HK-2 (cell line): ENCODE data around the gene PTPRG.

Experiments used
- DNase-seq: peaks from one replicate; pipeline ENCODE4 v3.0.0-alpha.2; 2018; ENCODE audit not compliant: unreplicated experiment

Gene PTPRG

GRCh38 chr3:61960976-61961375 is 399.6 kb downstream of the PTPRG start:
- DNase-seq: no peak

DNA sequence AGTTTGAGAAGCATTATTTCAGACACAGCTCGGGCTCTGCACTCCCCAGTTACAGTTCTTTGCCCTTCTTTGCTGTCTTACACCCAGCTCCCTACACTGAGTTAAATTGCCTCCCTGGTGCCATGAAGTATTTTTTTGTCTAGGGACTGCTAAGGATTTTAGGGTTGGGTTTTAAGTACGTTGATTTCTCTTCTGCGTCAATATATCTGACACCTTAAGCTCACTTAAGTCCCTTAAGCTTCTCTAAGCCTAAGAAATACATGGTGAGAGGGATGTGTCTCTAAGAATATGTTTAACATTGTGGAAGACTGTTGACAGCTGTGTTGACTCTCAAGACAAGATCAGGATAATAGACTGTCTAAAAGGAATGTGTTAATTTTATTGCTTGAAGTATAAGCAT is 400.5 kb downstream of the PTPRG start:
- DNase-seq: no peak

- DNase-seq: peak; percentile 21
These were observed 403.2 kb downstream of the PTPRG start for GRCh38 chr3:61964566-61964965.

DNA sequence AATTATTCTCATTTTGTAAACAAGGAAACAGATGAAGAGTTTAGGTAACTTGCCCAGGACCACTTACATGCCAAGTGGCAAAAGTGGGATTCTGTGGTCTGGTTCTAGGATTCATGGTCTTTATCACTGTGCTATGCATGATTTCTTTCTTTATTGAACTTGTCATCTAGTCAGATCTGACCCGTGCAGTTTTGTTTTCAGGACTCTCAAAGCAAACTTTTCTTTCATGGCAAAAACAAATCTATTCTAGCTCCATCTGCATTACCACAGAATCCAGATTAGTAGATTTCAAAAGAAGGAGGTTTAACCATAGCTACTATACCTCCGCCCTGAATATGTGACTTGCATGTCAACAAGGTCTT is 404.4 kb downstream of the PTPRG start:
- no peak for DNase-seq

DNA sequence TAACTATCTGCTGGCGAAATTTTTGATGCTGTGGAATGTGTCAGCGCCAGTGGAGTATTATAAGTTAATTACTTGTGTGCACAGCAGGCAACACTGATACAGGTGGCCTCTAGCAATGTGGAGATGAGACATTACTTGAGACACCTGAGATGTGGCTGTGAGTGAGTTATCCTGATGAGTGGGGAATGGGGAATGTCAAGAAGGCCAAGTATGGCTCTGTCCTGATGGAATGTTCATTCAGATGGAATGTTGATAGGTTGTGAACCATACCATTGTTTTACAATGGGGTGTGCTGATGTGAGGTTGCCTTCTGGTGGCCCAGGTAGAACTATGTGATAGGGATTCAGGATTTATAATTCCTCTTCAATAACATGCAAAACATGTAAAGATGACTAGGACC is 404.8 kb downstream of the PTPRG start:
- peak; percentile 40 for DNase-seq

- DNase-seq: no peak
These were observed 405.6 kb downstream of the PTPRG start for GRCh38 chr3:61967019-61967418.

- no peak for DNase-seq
These were observed 406.6 kb downstream of the PTPRG start for GRCh38 chr3:61967937-61968336.

- no peak for DNase-seq
These were observed 413.3 kb downstream of the PTPRG start for GRCh38 chr3:61974662-61975061.

- DNase-seq: no peak
These were observed 413.8 kb downstream of the PTPRG start for GRCh38 chr3:61975199-61975598.

DNA sequence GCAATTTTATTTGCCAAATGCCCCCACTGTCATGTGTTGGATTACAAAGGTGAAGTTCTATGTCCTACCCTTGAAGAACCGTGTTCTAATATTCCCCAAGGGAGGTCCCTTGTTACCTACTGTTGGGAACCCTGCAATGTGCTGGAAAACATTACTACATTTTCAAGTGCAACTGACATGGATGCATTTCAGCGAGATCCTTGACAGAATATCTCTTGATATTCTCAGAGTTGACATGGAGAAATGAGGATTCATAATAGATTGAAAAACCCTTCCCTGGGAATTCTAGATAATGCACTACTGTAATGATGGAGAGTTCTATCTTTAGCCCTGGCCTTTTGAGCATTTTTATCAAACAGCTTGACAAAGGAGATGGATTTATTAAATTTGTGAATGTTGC is 414.6 kb downstream of the PTPRG start:
- DNase-seq: no peak

DNA sequence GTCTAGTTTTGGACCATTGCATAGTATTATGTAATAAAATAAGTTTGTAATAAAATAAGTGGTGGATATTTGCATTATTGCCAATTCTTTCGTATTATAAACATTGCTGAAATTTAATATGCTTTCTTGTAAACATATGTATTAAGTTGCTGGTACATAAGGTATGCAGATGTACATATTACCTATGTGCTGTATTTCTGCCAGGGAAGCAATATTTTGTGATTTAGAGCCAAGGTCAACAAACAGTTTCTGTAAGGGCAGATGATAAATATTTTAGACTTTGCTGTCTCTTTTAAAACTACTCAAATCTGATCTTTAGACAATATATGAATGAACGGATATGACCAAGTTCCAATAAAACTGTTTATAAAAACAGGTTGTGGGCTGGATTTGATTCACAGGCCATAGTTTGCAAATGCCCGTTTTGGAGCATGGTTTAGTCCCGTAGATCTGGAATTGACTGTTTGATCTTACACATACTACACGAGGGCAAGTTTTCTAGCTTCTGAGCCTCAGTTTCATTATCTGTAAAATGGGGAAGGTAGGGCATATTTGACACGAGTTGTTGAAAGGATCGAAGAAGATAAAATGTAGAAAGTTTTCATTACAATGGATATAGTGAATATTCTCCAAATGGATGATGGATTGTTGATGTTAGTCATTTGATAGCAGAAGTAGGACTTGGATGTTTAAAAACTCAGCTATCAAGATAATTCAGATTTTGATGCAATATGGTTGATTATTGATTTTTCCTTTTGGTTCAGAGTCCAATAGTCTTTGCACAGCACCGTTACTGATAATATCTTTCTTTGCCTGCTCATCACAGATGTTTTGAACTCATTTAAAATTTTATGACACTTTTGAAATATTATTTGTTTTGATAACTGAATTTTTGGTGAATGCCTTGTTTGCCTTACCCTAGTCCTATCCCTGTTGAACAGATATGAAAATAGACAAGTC is 417.4 kb downstream of the PTPRG start:
- DNase-seq: no peak

DNA sequence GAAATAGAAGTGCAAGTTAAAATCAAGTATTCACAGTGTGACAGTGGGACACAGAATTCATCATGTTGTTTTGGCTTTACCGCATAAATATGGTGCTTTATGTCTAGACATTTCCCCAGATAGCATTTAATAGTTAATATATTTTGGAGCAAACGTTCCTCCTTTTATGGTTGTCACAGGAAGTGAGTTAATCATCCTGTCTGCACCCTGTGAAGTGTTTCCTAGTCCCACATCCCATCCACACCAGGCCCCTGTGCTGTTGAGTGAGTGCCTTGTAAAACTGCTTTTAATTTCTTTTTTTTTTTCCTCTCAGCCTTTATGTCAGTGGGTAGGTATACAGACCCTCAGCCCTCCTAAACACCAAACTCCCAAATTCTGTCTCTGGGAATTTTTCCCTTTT is 418.3 kb downstream of the PTPRG start:
- DNase-seq: peak; percentile 34

DNA sequence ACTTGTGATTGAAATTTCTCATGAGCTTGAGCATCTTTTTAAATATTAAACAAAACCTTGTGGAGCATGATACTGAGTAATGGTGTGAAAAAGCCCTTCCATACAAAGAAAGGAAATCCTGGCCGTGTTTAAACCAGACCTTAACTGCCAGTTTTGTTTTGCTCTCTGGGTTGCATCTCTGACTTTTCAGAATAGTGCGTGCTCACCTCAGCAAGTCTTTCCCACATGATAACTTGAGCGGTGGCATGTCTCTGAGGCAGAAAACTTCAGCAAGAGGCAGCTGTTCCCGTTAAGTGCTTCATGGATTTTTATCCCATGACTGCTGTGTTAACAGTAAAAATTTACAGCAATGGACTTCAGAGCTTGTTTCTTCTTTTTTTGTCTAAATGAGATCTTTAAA is 418.7 kb downstream of the PTPRG start:
- DNase-seq: peak; percentile 18

GRCh38 chr3:61981060-61981459 is 419.7 kb downstream of the PTPRG start:
- DNase-seq: peak; percentile 20

- DNase-seq: no peak
These were observed 422.1 kb downstream of the PTPRG start for GRCh38 chr3:61983479-61983878.

DNA sequence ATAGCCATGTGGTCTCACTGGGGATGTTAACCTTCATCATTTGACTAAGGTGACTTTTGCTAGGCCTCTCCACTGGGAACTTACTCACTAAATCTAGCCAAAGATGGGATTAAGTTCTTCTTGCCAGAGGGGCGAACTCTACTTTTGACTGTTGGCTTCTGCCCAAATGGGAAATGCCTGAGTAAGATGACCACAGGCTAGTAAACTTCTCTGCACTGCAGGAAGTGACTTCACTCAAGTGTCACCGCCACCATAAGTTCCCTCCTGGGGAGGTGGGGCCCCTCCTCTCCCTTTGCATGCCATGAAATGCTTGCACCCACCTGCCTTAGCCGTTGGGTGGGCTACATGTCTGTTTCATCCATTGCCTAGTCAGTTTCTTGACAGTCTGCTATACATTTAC is 423.6 kb downstream of the PTPRG start:
- DNase-seq: peak; percentile 51

DNA sequence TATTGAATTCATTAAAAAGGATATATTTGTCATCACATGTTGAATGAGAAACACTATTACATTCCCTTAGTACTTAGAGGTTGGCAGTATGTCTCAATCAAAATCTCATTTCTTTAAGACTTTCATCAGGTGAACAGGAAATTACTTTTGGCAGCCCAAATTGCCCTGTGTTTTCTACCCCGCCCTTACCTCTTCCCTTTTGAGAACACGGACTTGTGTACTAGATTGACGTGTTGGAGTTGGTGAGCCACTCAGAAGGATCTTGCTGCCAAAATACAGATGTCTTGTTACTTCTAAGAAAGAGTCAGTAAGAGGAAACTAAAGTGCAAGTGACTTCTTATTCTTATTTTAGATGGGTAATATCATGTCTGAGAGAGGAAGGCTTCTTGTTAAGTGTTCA is 425.1 kb downstream of the PTPRG start:
- no peak for DNase-seq

- DNase-seq: no peak
These were observed 428.3 kb downstream of the PTPRG start for GRCh38 chr3:61989681-61990080.

DNA sequence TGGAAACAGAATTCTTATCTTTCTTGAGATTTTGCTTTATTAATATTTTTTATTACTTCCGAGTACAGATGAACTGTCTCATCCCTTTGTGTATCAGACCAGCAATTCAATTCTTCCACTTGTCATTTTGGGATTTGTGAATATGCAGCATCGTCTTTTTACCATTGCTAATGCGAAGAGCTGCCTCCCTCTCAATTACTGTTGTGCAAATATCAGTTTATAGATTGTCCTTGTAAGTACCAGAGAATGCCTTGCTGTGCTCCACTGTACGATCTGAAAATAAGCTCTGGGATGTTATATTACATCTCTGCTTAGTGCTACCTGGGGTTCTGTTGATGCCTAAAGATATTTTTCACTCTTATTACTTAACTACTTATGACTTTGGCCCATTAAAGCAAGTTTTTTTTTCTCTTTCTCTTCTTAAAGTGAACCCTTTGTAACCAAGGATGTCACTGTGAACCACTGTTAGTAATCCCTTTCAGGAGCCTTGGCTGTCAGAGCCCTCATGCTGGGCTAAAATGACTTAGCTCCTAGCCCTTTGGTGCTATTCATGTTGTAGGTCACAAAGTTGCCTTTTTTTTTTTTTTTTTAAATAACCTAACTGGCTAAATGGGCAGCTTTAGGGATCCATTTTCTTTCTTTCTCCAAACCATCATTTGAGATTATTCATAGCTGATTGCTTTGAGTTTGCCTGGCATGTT is 429.1 kb downstream of the PTPRG start:
- no peak for DNase-seq

- DNase-seq: no peak
These were observed 430.3 kb downstream of the PTPRG start for GRCh38 chr3:61991706-61992105.

DNA sequence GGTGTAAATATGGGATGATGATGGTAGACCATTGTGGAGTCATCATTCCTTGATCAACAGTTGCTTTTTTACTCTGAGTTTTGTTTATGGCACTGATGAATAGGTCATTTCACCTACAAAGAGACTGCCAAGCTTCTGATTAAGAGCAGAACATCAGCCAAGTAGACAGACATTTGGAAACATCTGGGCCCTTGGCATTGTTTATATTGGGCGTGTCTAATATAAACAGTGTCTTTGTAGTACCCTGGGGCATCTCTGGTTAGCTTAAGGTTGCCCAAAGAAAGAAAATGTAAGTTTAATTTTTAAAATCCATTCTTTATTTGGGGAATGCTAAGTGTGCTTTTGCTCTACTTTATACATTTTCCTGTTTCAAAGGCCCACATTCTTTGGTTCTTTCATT is 435.0 kb downstream of the PTPRG start:
- DNase-seq: no peak

DNA sequence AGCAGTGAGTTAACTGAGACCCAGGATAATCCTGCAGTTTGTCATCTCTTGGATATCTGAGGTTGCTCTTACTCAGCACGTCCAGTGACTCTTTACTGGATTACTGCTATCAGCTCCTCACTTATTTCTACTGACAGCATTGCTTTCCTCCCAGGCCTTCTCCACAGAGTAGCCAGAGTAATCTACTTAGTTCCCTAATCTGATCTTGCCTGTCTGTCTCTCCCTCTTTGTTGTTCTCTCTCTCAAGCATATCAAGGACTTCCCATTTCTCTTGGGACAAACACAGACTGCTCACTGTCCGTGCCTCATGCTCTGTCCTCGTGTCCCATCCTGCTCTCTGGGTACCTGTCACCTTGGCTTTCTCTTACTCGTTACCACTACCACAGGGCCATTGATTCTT is 435.7 kb downstream of the PTPRG start:
- no peak for DNase-seq

DNA sequence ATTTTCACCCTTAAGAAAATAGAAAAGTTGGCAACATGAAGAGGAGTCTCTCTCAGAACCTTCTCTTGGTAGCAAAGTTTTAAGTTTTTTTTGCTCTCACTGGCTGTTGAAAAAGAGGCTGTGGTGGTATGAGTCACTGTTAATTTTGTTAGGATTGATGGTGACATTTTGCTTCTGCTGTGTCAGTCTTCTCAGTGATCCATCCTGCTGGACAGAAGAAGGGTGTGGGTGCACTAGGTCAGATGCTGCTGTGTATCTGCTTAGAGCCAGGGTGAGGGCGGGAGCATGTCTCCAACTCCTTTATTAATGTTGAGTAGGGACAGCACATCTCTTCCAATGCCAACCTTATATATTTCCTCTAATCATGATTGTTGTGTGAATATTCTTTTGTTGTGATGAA is 442.5 kb downstream of the PTPRG start:
- DNase-seq: no peak
